ENCODE results near the gene TTLL13. TPM values are rescaled to one million over a fixed set of nuclear protein-coding genes. Genes with fewer than 3 reads are reported as not detected.
A peak's percentile ranks its signal among the peaks of the same experiment; 100 is the strongest.

Gene TTLL13
- total RNA-seq, 1 experiment from 2014 or later, result 0.43 TPM

GRCh38 chr15:90266061-90266431, 16.7 kb downstream of the TTLL13 start:
- no peaks in the 10 kb centered on the region for H3K27me3 ChIP-seq (replicated peaks; ENCODE audit: control insufficient read depth, insufficient read depth, low read length)
- Mint-ChIP-seq H3K27ac (ENCODE audit: unreplicated experiment) (peak overlapping the region; percentile 97), H3K9me3 (ENCODE audit: unreplicated experiment) (no peaks in the 10 kb centered on the region), H3K4me3 (ENCODE audit: unreplicated experiment) (peak overlapping the region; percentile 95), H3K27me3 (ENCODE audit: insufficient read depth, unreplicated experiment) (no peaks in the 10 kb centered on the region), H3K36me3 (ENCODE audit: insufficient read depth, unreplicated experiment) (peaks cover 46% of the 10 kb centered on the region), H3K4me1 (ENCODE audit: low read depth, unreplicated experiment) (peaks cover 23% of the 10 kb centered on the region)
- peaks cover 11% of the 10 kb centered on the region; the same call in 1 of the 2 replicates for H3K4me1 ChIP-seq
- BruUV-seq (replicated peaks), result no TSS peak
- no peaks in the 10 kb centered on the region; the same call in 1 of the 2 replicates for H3K36me3 ChIP-seq (ENCODE audit: control insufficient read depth, insufficient read depth, low read length)
- H3K4me3 ChIP-seq (ENCODE audit: low read depth, low read length), result peak overlapping the region; percentile 64
- POLR2A ChIA-PET, result interaction anchor here (0.5 to 1.0 kb wide), 4 partner anchors 17 to 148 kb away, joined by 3 to 8 read pairs (median 4); partner anchors contain the start of genes CIB1, GDPGP1 and TTLL13
- H3K9me3 ChIP-seq, result no peaks in the 10 kb centered on the region
- no peak for TF ChIP-seq CTCF (IDR thresholded peaks at IDR 0.05; ENCODE audit: insufficient read depth in 1 of 2, low read depth in 1 of 2, low read length in 1 of 2, severe bottlenecking in 1 of 2, unreplicated experiment in 1 of 2)
- intact Hi-C loops (cut with micrococcal nuclease; ENCODE audit: unreplicated experiment), result no loop called here
- peak; percentile 50 to 58 for DNase-seq
- CTCF ChIA-PET, result interaction anchor here (1.0 to 1.1 kb wide), 2 partner anchors 27 to 167 kb away, joined by 3 to 5 read pairs; no protein-coding TSS in a partner anchor

GRCh38 chr15:90266485-90266884, 17.1 kb downstream of the TTLL13 start:
- intact Hi-C loops (cut with micrococcal nuclease; ENCODE audit: unreplicated experiment), result no loop called here
- TSS peak; percentile 56 for BruUV-seq (replicated peaks)
- H3K27me3 ChIP-seq (replicated peaks; ENCODE audit: control insufficient read depth, insufficient read depth, low read length), result no peaks in the 10 kb centered on the region
- Mint-ChIP-seq H3K27ac (ENCODE audit: unreplicated experiment) (peak overlapping the region; percentile 97), H3K4me3 (ENCODE audit: unreplicated experiment) (peak overlapping the region; percentile 95), H3K4me1 (ENCODE audit: low read depth, unreplicated experiment) (peaks cover 23% of the 10 kb centered on the region), H3K27me3 (ENCODE audit: insufficient read depth, unreplicated experiment) (no peaks in the 10 kb centered on the region), H3K36me3 (ENCODE audit: insufficient read depth, unreplicated experiment) (peaks cover 48% of the 10 kb centered on the region), H3K9me3 (ENCODE audit: unreplicated experiment) (no peaks in the 10 kb centered on the region)
- TF ChIP-seq CTCF (IDR thresholded peaks at IDR 0.05; ENCODE audit: insufficient read depth in 1 of 2, low read depth in 1 of 2, low read length in 1 of 2, severe bottlenecking in 1 of 2, unreplicated experiment in 1 of 2), result no peak
- H3K9me3 ChIP-seq, result no peaks in the 10 kb centered on the region
- H3K4me1 ChIP-seq, result peaks cover 11% of the 10 kb centered on the region; the same call in 1 of the 2 replicates
- POLR2A ChIA-PET, result no interaction called here
- no peak for DNase-seq
- CTCF ChIA-PET, result interaction anchor here (1.0 kb wide), 1 partner anchor 167 kb away, joined by 3 read pairs; no protein-coding TSS in a partner anchor
- H3K4me3 ChIP-seq (ENCODE audit: low read depth, low read length), result peak overlapping the region; percentile 64
- H3K36me3 ChIP-seq (ENCODE audit: control insufficient read depth, insufficient read depth, low read length), result no peaks in the 10 kb centered on the region; the same call in 1 of the 2 replicates

- H3K4me3 Mint-ChIP-seq (ENCODE audit: unreplicated experiment), result peak overlapping the region; percentile 39
- DNase-seq, result no peak
- H3K27me3 Mint-ChIP-seq (ENCODE audit: insufficient read depth, unreplicated experiment), result no peaks in the 10 kb centered on the region
- Histone ChIP-seq H3K36me3 (ENCODE audit: control insufficient read depth, insufficient read depth, low read length) (peaks cover 1% of the 10 kb centered on the region), H3K27me3 (replicated peaks; ENCODE audit: control insufficient read depth, insufficient read depth, low read length) (no peaks in the 10 kb centered on the region), H3K4me1 (peaks cover 11% of the 10 kb centered on the region; the same call in 1 of the 2 replicates), H3K4me3 (ENCODE audit: low read depth, low read length) (no peak overlapping the region), H3K9me3 (no peaks in the 10 kb centered on the region)
- peaks cover 58% of the 10 kb centered on the region for H3K36me3 Mint-ChIP-seq (ENCODE audit: insufficient read depth, unreplicated experiment)
- ChIA-PET CTCF (interaction anchor here (0.7 to 1.4 kb wide), 5 partner anchors 13 to 119 kb away, joined by 3 to 12 read pairs (median 4); no protein-coding TSS in a partner anchor), POLR2A (interaction anchor here (0.7 kb wide), 1 partner anchor 124 kb away, joined by 5 read pairs; no protein-coding TSS in a partner anchor)
- intact Hi-C loops (cut with micrococcal nuclease; ENCODE audit: unreplicated experiment), result no loop called here
- TF ChIP-seq CTCF (IDR thresholded peaks at IDR 0.05; ENCODE audit: insufficient read depth in 1 of 2, low read depth in 1 of 2, low read length in 1 of 2, severe bottlenecking in 1 of 2, unreplicated experiment in 1 of 2), result no peak
- peak overlapping the region; percentile 4 for H3K27ac Mint-ChIP-seq (ENCODE audit: unreplicated experiment)
- H3K9me3 Mint-ChIP-seq (ENCODE audit: unreplicated experiment), result no peaks in the 10 kb centered on the region
- no TSS peak for BruUV-seq (replicated peaks)
- peaks cover 23% of the 10 kb centered on the region for H3K4me1 Mint-ChIP-seq (ENCODE audit: low read depth, unreplicated experiment)
Measured at GRCh38 chr15:90268415-90268814, 19.1 kb downstream of the TTLL13 start.

Measured in Caco-2 (cell line).